ENCODE results near the gene PHACTR1. TPM values are rescaled to one million over a fixed set of nuclear protein-coding genes. Genes with fewer than 3 reads are reported as not detected.

Gene PHACTR1
- total RNA-seq, 1 experiment from 2014 or later, result not detected

GRCh38 chr6:13280254-13280653, 563.7 kb downstream of the PHACTR1 start:
- in situ Hi-C loops (cut with HindIII; ENCODE audit: low pct_unique_long_range_greater_than_20kb, low sequenced_read_pairs), result no loop called here
- DNase-seq (ENCODE audit: low read depth), result no peak

DNA sequence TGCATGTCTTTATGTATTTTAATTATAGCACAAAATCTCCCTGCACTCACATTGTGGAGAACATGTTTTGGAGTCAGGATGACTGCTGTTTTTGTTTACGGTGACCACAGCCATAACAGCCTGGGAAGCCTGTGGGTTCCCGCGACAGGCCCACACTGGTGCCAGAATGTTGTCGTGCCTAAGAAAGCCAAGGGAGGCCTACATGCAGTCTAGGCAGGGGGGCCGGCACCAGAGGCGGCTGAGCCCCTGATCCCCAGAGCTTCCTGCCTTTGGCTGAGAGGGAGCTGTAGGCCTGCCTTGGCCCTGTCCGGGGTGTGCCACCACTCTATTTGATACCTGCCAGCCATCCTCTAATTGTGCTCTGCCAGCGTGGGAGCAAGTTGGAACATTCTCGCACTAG, 565.1 kb downstream of the PHACTR1 start:
- DNase-seq (ENCODE audit: low read depth), result no peak
- in situ Hi-C loops (cut with HindIII; ENCODE audit: low pct_unique_long_range_greater_than_20kb, low sequenced_read_pairs), result no loop called here

DNA sequence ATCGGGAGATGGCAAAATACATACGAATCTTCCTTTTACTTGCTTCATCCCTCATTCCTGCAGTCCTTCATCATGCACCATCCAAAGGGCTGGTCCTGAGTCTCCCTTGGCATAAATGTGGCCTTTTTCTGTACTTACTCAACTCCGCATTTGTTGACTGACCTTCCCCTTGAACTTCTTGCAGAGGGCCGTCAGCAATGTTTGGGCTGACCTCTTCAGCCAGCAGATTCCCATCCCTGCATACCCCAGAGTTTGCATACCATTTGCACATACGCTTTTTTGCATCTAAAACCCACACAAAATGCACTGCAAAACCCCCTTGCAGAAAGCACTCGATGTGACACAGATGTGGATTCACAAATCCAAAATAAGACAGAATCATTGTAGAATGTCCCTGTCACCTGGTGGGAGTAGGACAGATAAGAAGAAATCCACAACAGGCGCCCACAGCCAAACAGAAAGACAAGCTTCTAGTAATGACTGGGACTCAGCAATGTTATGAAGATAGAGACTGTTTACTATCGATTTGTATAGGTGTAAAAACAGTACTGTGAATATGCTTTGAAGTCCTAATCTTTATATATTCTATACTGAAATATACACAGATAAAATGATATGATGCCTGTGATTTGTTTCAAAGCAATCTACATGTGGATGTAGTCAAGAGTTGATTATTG, 566.0 kb downstream of the PHACTR1 start:
- in situ Hi-C loops (cut with HindIII; ENCODE audit: low pct_unique_long_range_greater_than_20kb, low sequenced_read_pairs), result no loop called here
- no peak for DNase-seq (ENCODE audit: low read depth)

- in situ Hi-C loops (cut with HindIII; ENCODE audit: low pct_unique_long_range_greater_than_20kb, low sequenced_read_pairs), result no loop called here
Observed at GRCh38 chr6:13283331-13283730, 566.8 kb downstream of the PHACTR1 start.

GRCh38 chr6:13284646-13285045, 568.1 kb downstream of the PHACTR1 start:
- in situ Hi-C loops (cut with HindIII; ENCODE audit: low pct_unique_long_range_greater_than_20kb, low sequenced_read_pairs), result no loop called here
- DNase-seq (ENCODE audit: low read depth), result no peak

More at GRCh38 chr6:13283331-13283730, 566.8 kb downstream of the PHACTR1 start:
- DNase-seq (ENCODE audit: low read depth), result no peak

DNA sequence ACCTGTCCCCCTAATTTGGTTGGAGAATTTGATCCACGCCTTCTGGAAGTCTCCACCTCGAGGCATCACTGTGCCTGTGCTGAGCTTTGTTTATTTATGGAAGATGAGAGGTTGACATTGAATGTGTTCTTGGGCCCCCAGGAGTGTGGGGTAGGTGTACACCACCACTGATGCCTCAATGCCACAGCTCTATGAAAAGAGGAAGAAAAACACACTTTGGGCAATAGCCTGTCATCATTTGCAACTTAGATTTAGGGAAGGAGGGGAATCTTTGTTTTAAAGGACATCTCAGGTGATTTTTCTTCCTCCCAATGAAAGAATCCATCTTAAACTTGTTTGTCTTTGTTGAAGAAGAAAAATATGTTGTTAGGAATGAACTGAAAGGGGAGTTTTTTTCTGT, 569.1 kb downstream of the PHACTR1 start:
- in situ Hi-C loops (cut with HindIII; ENCODE audit: low pct_unique_long_range_greater_than_20kb, low sequenced_read_pairs), result no loop called here
- DNase-seq (ENCODE audit: low read depth), result no peak

DNA sequence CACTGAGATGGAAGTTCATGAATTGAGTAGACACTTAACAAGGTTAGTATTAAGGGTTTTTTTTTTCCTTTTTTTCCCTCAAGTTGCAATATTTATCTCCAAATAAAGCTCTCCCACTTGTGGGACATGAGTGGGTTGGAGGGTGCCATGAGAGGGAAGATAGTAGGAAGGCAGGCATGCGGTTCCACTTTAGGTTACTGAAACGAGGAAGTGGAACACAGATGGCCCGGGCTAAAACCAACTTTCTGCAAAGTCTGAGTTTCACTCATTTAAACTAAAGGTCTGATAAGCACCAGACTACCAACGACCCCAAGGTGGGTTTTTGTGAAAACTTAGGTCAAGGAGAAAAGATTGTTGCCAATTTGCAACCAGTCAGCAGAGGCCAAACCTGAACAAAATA, 569.6 kb downstream of the PHACTR1 start:
- in situ Hi-C loops (cut with HindIII; ENCODE audit: low pct_unique_long_range_greater_than_20kb, low sequenced_read_pairs), result no loop called here
- DNase-seq (ENCODE audit: low read depth), result no peak

DNA sequence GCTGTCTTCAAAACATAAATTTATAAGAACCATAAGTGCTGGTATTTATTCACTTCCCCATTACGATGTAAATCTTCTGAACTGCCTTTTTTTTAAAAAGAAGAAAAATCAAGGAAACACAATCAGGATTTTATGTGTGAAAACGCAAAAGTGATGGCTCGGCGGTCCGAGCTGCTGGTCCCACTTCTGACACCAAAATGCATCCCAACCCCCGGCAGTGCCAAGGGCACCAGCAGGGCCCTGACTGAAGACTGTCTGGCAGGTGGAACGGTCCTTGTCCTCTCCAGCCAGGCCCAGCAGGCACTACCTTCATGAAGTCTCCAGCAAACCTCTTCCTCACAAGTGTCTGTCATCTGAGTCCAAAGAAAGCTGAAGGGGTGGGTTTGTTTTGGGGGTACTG, 570.5 kb downstream of the PHACTR1 start:
- in situ Hi-C loops (cut with HindIII; ENCODE audit: low pct_unique_long_range_greater_than_20kb, low sequenced_read_pairs), result no loop called here
- DNase-seq (ENCODE audit: low read depth), result no peak

GRCh38 chr6:13288481-13288880, 571.9 kb downstream of the PHACTR1 start:
- in situ Hi-C loops (cut with HindIII; ENCODE audit: low pct_unique_long_range_greater_than_20kb, low sequenced_read_pairs), result no loop called here
- DNase-seq (ENCODE audit: low read depth), result no peak

DNA sequence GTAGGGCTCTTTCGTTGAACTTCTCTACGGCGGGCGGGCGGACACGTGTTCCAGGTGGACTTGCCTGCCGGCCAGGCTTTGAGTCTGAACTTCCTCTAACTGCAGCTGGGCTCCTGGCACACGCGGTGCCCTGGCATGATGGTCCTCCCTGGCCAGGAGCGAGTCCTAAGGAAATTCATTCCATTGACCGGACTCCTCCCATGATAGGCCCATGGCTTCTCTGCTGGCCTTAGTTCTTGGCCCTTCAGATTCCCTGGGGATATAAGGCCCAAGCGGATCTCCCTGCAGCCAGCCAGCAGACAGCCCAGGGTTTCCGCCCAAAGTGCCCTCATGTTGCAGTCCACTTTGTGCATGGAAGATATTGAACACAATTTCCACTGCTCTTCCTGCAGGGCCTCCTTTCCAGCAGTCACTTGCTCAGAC, 572.4 kb downstream of the PHACTR1 start:
- in situ Hi-C loops (cut with HindIII; ENCODE audit: low pct_unique_long_range_greater_than_20kb, low sequenced_read_pairs), result no loop called here
- no peak for DNase-seq (ENCODE audit: low read depth)

DNA sequence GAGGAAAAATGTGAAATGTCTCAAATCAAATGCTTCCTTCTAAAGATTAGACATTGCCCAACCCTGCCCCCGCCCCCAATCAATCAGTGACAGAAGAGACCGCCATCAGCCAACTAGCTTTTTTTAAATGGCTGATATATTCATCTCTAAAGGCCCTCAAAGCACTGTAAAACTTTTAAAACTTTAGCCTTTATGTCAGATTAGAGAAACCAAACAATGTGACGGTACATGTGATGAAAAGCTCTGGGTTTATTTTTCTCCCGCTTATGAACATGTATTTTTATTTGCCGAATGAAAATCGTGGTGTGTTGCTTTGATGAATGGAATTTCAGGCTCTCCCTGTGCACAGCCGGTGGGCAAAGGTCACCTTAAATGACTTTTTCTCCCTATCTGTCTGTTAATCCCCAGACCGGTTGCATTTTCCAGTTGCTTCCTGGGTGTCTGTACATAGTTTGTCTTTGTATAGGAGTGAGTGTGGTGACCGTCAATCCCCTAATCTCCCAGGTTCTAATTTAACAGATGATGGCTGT, 573.3 kb downstream of the PHACTR1 start:
- DNase-seq (ENCODE audit: low read depth), result no peak
- in situ Hi-C loops (cut with HindIII; ENCODE audit: low pct_unique_long_range_greater_than_20kb, low sequenced_read_pairs), result no loop called here

DNA sequence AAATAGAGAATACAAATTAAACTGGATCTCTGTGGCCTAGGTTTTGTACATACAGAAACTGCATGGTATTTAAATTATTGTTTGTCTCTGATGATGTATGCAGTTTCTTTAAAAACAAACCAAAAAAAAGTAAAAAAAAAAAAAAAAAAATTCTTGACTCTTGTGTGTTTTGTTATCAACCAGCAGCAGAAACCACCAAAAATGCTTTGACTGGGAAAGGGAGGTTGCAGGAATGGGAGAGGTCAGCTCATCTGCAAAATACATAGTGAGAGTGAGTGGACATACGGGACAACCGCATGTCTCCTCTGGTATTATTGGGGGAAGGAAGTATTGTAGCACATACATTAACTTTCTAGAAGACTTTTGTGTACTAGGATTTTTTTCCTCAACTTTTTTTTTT, 573.8 kb downstream of the PHACTR1 start:
- DNase-seq (ENCODE audit: low read depth), result no peak
- in situ Hi-C loops (cut with HindIII; ENCODE audit: low pct_unique_long_range_greater_than_20kb, low sequenced_read_pairs), result no loop called here

DNA sequence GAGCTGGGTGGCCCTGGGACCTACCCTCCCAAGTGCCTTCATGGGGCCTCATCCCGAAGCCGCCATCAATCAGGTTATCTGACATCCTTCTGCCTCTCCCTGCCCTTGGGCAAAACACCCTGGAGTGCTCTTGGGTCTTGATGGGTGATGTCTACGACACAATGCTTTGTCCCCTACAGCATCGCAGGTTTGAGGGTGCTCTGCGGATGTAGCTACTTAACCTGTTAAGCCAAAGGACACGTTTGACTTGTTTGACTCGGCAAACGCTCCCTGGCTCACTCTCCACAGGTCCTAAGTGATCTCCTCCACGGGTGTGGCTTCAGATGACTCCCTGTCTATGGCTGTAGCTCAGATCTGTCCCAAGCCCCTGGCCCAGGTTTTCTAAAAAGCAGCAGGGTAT, 576.2 kb downstream of the PHACTR1 start:
- DNase-seq (ENCODE audit: low read depth), result no peak
- in situ Hi-C loops (cut with HindIII; ENCODE audit: low pct_unique_long_range_greater_than_20kb, low sequenced_read_pairs), result no loop called here

GRCh38 chr6:13294499-13295069, 578.0 kb downstream of the PHACTR1 start:
- in situ Hi-C loops (cut with HindIII; ENCODE audit: low pct_unique_long_range_greater_than_20kb, low sequenced_read_pairs), result no loop called here

GRCh38 chr6:13295576-13295975, 579.0 kb downstream of the PHACTR1 start:
- in situ Hi-C loops (cut with HindIII; ENCODE audit: low pct_unique_long_range_greater_than_20kb, low sequenced_read_pairs), result no loop called here

More at GRCh38 chr6:13294499-13295069, 578.0 kb downstream of the PHACTR1 start:
- DNase-seq (ENCODE audit: low read depth), result no peak

GRCh38 chr6:13296536-13296997, 580.0 kb downstream of the PHACTR1 start:
- DNase-seq (ENCODE audit: low read depth), result no peak
- in situ Hi-C loops (cut with HindIII; ENCODE audit: low pct_unique_long_range_greater_than_20kb, low sequenced_read_pairs), result no loop called here

More at GRCh38 chr6:13295576-13295975, 579.0 kb downstream of the PHACTR1 start:
- no peak for DNase-seq (ENCODE audit: low read depth)

DNA sequence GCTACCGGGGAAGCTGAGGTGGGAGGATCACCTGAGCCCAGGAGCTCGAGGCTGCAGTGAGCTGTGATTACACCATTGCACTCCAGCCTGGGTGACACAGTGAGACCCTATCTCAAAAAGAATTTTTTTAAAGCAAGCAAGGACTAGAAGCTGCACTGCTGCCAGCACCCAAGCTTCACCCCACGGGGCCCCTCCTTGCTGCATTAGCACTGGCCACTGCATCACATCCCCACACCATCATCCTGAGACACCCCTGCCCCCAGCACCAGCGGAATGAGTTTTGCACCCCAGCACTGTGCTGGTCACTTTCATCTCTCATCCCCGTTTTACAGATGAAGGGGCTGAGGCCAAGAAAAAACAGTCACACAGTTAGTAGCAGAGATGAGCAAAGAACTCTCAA, 580.8 kb downstream of the PHACTR1 start:
- in situ Hi-C loops (cut with HindIII; ENCODE audit: low pct_unique_long_range_greater_than_20kb, low sequenced_read_pairs), result no loop called here

DNA sequence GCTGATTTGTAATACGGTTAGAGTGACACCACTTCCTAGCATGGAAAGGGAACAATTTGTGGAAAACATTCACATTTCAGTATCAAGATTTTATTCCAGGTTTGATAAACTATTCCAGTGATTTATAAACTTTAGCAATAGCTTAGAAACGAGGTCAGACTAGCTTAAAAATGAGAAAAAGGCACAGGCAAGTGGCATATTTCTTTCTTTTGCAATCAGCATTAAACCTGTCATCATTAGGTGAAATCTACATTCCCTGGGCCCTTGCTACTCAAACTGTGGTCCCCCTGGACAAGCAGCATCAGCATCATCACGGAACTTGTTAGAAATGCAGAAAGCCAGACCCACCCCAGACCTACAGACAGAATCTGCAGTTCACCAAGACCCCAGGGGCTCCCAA, 581.9 kb downstream of the PHACTR1 start:
- in situ Hi-C loops (cut with HindIII; ENCODE audit: low pct_unique_long_range_greater_than_20kb, low sequenced_read_pairs), result no loop called here
- DNase-seq (ENCODE audit: low read depth), result no peak

More for the DNA sequence above, 580.8 kb downstream of the PHACTR1 start:
- DNase-seq (ENCODE audit: low read depth), result no peak

DNA sequence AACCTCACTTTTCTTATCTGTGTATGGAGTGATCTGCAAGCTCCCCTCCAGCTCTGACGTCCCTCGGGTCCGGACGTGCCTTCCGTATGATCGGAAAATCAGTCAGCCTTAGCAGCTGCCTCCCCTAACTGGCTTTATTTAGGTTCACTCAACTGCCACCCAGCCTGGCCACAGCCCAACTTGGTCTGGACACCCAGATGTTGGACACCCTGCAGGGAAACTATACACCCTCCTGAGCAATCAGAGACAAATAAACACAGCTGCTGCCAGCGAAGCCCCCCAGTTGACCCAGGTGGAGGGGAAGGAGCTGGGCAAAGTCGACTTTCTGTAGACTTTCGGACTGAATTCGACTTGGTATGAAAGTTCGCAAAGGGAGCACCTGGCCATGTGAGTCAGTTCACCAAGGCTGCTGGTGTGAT, 582.8 kb downstream of the PHACTR1 start:
- DNase-seq (ENCODE audit: low read depth), result no peak
- in situ Hi-C loops (cut with HindIII; ENCODE audit: low pct_unique_long_range_greater_than_20kb, low sequenced_read_pairs), result no loop called here

GRCh38 chr6:13299918-13300317, 583.4 kb downstream of the PHACTR1 start:
- no peak for DNase-seq (ENCODE audit: low read depth)
- in situ Hi-C loops (cut with HindIII; ENCODE audit: low pct_unique_long_range_greater_than_20kb, low sequenced_read_pairs), result no loop called here

Data from Caki2 (cell line).